NCI-H146 (cell line): ENCODE measurements around the gene SYK.
A peak's percentile ranks its signal among the peaks of the same experiment; 100 is the strongest.
"Not testable (repeated sequence)": the region's sequence is repeated elsewhere in the genome, so short reads cannot be mapped to it uniquely, and the experiment has no call there.

Experiments used
- DNase-seq: peaks from one replicate; lab custom pipeline; 2025; lab: John Stamatoyannopoulos, UW

The SYK gene

GRCh38 chr9:90801241-90801972 lies at the start of gene SYK:
TSS of gene SYK (plus strand) at chr9:90801819. CDS start at chr9:90843899, 42,080 bp downstream.
- DNase-seq, result peak; percentile 75

DNA sequence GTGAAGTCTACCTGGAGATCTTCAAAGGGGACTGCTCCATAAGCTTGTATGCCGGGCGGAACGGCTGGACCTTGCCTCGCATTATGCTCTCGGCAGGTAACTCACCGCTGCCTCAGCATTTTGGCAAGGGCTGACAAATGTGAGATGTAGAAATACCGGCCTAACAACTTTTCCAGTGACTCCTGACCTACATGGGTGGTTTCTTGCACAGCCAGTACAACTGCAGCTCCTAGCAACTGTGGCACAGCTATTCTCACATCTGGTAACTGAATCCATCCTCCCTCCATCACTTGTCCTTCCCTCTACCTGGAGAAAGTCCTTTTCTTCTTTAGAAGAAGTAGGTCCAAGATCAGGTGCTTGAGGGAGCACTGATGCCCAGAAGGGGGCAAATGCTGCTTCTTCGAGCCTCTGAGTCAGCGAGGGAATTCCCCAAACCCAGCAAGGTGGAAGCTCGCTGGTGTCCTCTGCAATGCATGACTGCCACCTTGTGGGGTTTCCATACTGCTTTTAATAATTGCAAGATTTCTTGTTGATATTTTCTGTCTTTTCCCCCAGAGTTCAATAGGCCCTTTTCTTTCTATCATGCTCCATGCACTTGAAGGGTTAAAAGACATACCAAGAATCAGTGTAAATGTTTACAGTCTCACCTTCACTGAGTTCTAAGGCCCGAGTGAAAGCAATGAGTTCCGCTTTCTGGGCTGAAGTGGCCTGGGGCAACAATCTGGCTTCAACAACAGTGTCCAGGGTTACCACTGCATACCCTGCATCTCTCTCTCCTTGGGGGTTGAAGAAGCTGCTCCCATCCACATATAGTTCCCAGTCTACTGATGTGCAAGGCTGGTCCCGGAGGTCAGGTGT lies 45.9 kb upstream of the SYK start:
- DNase-seq, result peak; percentile 57

GRCh38 chr9:90760577-90760976 lies 41.0 kb upstream of the SYK start:
- not testable (repeated sequence) for DNase-seq

DNA sequence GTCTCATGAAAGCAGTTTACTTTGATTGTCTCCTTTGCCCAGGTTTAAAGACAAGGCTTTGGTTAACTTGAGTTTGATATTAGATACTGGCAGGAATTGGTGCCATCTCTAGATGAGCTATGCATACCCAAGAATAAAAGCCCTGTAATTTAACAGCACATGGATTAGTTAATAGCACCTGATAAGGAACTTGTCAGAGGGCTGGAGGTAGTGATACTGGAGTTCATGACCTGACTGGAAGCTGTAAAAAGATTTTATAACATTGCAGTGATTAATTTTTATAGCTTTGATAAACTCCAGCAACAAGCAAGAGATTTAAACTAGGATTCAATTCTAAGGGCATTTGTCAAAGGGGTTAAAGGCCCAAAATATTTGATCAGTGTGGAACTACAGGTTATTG lies 34.9 kb upstream of the SYK start:
- DNase-seq, result no peak

- DNase-seq, result no peak
These were observed 34.0 kb upstream of the SYK start for GRCh38 chr9:90767523-90768100.

- no peak for DNase-seq
These were observed 31.4 kb upstream of the SYK start for GRCh38 chr9:90770182-90770738.

DNA sequence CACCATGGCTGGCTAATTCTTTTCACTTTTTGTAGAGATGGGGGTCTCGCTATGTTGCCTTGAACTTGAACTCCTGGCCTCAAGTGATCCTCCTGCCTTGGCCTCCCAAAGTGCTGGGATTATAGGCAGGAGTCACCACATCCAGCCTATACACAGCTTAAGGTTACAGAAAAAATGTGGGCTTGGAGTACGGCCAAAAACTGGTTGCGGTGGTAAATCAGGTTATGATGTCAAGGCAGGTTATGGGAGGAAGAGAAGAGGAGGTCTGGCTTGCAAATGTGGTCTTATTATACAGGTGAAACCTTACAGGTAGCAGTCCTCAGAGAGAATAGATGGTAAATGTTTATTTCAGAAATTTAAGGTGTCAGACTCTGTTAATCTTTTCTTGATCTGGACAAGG lies 30.7 kb upstream of the SYK start:
- no peak for DNase-seq

DNA sequence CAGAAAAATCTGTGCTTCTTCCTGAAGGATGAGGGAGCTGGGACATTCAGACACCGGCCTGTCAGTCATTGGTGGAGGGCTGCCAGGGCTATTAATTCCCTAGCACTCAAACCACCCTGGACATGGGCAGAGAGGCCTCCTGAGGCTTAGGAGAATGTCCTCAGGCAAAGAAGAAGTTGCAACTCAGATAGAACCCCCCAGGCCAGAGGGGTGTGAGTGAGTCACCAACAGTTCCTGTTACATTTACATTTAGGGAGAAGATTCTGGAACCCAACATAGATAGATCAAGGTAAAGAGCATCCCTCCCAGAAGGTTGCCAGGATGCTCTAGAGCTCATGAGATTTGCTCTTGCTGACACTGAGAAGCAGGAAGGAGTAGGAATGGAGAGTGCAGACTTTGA lies 29.2 kb upstream of the SYK start:
- no peak for DNase-seq

DNA sequence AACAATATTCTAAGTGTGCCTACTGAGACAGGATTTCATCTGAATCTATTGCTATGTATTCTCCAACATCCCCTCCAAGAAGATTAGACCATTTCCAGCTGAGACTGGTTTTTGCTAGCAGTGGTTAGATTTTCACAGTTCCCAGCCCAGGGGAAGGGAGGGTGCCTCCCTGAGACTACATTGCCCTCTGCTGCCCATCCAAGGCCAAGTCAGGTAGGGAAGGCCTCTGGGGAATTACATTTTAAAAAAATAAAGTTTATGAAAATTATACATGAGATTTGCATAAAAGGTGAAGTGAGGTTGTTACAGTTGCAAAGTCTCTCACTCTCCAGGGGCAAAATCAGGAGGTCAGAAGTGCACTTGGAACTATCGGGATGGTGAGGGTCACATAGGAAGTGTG lies 28.0 kb upstream of the SYK start:
- peak; percentile 44 for DNase-seq

DNA sequence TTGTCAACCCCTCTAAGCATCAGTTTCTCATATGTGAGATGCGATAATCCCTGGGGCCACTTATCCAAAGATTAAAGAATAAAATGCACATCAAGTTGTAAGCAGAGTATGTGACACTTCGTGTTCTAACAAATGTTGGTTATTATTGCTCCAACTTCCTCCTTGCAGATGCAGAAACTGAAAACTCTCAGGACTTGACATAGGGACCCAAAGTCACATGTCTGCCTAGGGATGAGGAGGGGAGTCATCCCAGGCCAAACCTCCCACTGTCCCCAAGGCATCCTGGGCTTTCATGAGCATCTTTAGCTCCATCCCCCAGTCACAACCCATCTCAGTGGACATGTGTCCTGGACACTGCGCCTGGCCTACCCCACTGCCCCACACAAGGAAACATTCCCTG lies 27.5 kb upstream of the SYK start:
- no peak for DNase-seq

GRCh38 chr9:90774682-90775081 lies 26.9 kb upstream of the SYK start:
- peak; percentile 20 for DNase-seq

GRCh38 chr9:90775657-90776056 lies 26.0 kb upstream of the SYK start:
- no peak for DNase-seq

- DNase-seq, result no peak
These were observed 22.9 kb upstream of the SYK start for GRCh38 chr9:90778746-90779145.

DNA sequence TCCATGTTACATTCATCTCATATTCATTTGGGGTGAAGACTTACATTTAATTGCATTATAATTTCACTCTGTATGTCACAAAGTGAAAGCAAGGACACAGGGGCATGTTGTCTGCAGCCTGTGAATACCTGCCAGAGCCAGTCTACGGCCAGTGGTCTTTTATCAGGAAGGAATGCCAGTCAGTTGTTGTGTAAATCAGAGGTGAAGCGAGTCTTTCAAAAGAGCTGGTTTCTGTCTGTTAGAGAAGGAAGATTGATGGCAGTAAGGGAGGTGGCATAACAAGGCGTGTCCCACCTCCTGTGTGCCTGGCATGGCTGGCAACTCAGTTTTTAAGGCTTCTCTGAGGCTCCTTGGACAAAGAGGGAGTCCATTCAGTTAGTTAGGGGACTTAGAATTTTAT lies 18.1 kb upstream of the SYK start:
- DNase-seq, result no peak

GRCh38 chr9:90783964-90784363 lies 17.7 kb upstream of the SYK start:
- no peak for DNase-seq

DNA sequence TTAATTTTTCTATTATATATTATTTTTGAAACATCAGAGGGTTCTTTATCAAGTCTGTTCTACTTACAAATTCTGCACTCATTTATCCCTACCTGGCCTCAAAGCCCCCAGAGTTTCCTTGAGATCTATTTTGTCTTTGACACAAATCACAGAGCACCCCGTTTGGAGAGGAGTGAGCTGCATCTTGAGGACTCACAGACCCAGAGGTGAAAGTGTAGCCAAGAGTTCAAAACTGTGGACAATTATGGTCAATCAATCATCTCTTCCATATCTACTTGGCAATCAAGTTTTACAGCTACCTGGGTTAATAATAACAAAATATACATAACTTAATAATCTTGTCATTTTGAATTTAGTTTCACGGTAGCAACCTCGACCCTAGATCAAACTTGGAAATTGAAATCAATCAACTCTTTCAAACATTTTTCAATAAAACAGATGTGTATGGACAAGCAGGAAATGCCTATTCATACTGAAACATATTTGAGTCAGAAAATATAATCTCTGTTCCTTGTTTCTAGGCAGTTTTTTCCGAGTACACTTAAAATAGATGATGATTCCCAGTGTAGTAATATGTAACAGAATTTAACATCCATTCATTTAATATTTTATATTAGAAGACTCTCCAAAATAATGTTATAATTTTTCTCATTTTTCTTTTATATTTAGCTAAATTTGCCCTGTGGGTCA lies 13.7 kb upstream of the SYK start:
- DNase-seq, result no peak

DNA sequence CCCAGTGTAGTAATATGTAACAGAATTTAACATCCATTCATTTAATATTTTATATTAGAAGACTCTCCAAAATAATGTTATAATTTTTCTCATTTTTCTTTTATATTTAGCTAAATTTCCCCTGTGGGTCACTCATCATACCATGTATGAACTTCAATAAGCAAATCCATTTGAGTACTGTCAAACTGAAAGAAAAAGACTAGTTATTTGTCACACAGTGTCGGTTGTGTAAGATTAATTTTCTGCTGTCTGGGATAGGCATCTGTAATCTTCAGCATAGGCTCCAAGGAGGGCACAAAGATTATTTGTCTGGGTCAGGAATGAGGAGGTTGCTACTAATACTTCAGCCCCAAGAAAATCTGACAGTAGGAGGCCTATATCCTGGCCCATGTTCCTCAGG lies 13.1 kb upstream of the SYK start:
- DNase-seq, result not testable (repeated sequence)

DNA sequence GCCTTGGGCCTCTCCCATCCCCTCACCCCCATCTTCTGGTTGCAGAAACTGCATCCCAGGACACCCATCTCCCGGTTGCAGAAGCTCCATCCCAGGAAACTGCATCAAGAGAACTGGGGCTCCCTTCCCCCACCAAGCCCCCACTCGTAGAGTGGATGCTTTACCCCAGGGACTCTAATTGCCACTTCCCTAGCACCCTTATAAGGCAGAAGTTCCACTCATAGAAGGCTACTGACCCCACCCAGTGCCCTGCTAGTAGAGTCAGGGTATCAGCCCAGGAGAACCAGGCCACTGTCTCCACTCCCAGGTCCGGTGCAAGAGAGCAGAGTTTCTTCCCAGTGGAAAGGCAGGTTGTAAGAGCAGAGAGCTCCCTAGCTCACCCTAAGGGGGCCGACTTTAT lies 12.2 kb upstream of the SYK start:
- no peak for DNase-seq

- no peak for DNase-seq
These were observed 11.8 kb upstream of the SYK start for GRCh38 chr9:90789862-90790261.

GRCh38 chr9:90793024-90793423 lies 8.6 kb upstream of the SYK start:
- DNase-seq, result not testable (repeated sequence)

DNA sequence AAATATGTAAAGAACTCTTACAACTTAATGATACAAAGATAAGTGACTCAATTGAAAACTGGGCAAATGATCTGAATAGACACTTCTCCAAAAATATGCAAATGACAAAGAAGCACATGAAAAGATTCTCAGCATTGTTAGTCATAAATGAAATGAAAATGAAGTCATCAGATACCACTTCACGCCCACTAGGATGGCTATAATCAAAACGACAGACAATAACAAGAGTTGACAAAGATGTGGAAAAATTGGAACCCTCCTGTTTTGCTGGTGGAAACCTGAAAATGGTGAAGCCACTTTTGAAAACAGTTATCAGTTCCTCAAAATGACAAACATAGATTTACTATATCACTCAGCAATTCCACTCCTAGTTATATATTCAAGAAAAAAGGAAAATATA lies 7.9 kb upstream of the SYK start:
- DNase-seq, result no peak

DNA sequence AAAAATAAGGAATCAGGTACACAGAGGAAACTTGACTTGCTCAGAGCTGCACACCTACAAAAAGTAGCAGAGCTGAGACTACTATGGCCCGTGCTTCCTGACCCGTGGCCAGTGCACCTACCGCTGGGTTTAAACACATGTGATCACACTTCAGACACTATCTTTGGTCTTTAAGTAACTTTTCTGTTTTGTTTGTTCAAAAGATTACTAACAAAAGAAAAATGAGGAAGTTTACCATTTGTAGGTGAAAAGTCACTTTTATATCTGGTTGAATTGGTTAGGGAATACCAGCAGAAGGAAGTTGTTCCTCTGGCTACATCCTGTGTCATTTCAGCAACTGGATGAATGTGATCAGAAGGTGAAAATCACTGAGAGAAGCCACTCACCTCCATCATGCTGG lies 6.5 kb upstream of the SYK start:
- no peak for DNase-seq
